Fibroblast of lung (primary cell): ENCODE data around the gene TCF4.

Experiments used
- CTCF ChIP-seq, 2 donors: IDR thresholded peaks in 1 of 2; conservative IDR thresholded peaks in 1 of 2; 1 replicate in 1 of 2; 2 replicates in 1 of 2; pipeline ENCODE4 v1.5.1; 2011 to 2012; ENCODE audit warnings: low read length in 2 of 2, control low read depth in 1 of 2, inconsistent platforms in 1 of 2, low read depth in 1 of 2, mild to moderate bottlenecking in 1 of 2
- EZH2 ChIP-seq: IDR thresholded peaks from 2 replicates; pipeline ENCODE4 v1.5.1; 2012; ENCODE audit warnings: low read length, control low read depth, mild to moderate bottlenecking; ENCODE audit errors: missing control alignments

- no peak for TF ChIP-seq CTCF (conservative IDR thresholded peaks at IDR 0.05 in 1 of 2, IDR thresholded peaks at IDR 0.05 in 1 of 2; ENCODE audit: low read depth in 1 of 2, low read length in 2 of 2)
- no peak for TF ChIP-seq EZH2
These were observed 318.4 kb downstream of the TCF4 start for GRCh38 chr18:55269622-55270021.
